Astrocyte (in vitro differentiated cells and primary cell): ENCODE data around the gene MTHFD1.

ENCODE experiments used
- CTCF ChIP-seq: IDR thresholded peaks from 2 replicates; pipeline ENCODE4 v1.5.1; 2011; ENCODE audit warnings: low read depth, mild to moderate bottlenecking, inconsistent platforms, low read length, moderate library complexity; ENCODE audit not compliant: insufficient read depth
- EZH2 ChIP-seq: IDR thresholded peaks from 2 replicates; pipeline ENCODE4 v1.6.1; 2012; ENCODE audit warnings: mild to moderate bottlenecking, low read length, inconsistent platforms; ENCODE audit not compliant: insufficient read depth

DNA sequence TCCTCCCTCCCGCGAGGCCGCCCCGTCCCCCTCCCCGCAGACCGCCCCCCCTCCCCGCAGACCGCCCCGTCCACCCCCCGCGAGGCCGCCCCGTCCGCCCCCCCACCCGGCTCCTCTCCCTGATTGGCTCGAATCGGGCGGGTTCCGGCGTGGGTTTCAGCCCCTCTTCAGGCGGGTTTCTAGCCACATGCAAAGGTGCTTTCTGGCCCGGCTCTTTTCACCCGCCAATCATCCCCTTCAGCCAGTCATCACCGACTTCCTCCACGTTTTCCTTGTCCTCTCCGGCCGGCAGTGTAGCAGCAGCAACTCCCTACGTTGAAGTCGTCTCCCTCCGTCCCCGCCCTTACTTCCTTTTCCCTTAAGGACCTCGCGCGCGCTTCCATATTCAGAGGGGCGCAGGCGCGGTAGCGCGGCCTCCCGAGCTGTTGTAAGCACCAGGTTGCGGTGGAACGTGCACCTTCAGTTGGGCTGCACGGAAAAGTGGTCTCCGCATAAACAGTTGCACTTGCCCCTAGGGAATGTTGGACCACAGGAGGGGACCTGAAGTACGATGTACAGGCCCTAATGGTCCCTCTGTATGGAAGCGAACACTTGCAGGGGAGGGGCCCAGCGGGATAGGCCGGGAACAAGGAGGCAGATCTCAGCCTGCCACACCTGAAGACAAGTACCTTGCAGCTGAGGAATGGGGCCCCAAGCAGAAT, 49.4 kb upstream of the MTHFD1 start:
- no peak for TF ChIP-seq CTCF
- no peak for TF ChIP-seq EZH2
